Trophoblast cell (in vitro differentiated cells and primary cell): ENCODE measurements around the gene DNTTIP2. TPM values are rescaled to one million over a fixed set of nuclear protein-coding genes. Genes with fewer than 3 reads are reported as not detected.

ENCODE experiments used
- DNase-seq, 2 donors: peaks; one replicate each; pipeline ENCODE4 v3.0.0-alpha.2; 2016
- H2AFZ ChIP-seq: 2 replicates; pipeline ENCODE4 v1.6.1; 2013; ENCODE audit warnings: low read length, moderate library complexity, mild to moderate bottlenecking; ENCODE audit not compliant: insufficient read depth, poor library complexity
- H2AK5ac ChIP-seq: 2 replicates; pipeline ENCODE4 v1.6.1; 2013; ENCODE audit warnings: mild to moderate bottlenecking, low read length
- H2BK120ac ChIP-seq: 2 replicates; pipeline ENCODE4 v1.6.1; 2013; ENCODE audit warnings: low read length, mild to moderate bottlenecking, moderate library complexity; ENCODE audit not compliant: insufficient read depth, poor library complexity
- H2BK12ac ChIP-seq: 2 replicates; pipeline ENCODE4 v1.6.1; 2013; ENCODE audit warnings: mild to moderate bottlenecking, low read length, moderate library complexity
- H2BK5ac ChIP-seq: 2 replicates; pipeline ENCODE4 v1.6.1; 2013; ENCODE audit warnings: low read length, low read depth, moderate library complexity, mild to moderate bottlenecking; ENCODE audit not compliant: poor library complexity
- H3K14ac ChIP-seq: 2 replicates; pipeline ENCODE4 v1.6.1; 2013; ENCODE audit warnings: mild to moderate bottlenecking, low read length
- H3K18ac ChIP-seq: 2 replicates; pipeline ENCODE4 v1.6.1; 2013; ENCODE audit warnings: mild to moderate bottlenecking, low read length
- H3K23ac ChIP-seq: 2 replicates; pipeline ENCODE4 v1.6.1; 2013; ENCODE audit warnings: low read length
- H3K27ac ChIP-seq: 2 replicates; pipeline ENCODE4 v1.5.1; 2013; ENCODE audit warnings: low read depth, mild to moderate bottlenecking, inconsistent platforms, low read length, moderate library complexity
- H3K27me3 ChIP-seq: 2 replicates; pipeline ENCODE4 v1.6.1; 2013; ENCODE audit warnings: inconsistent platforms, mild to moderate bottlenecking, low read length, moderate library complexity; ENCODE audit not compliant: insufficient read depth
- H3K36me3 ChIP-seq, 2 experiments: 1 replicate in 1 of 2; 2 replicates in 1 of 2; pipeline ENCODE4 v1.6.1; 2013; ENCODE audit warnings: low read length in 2 of 2, mild to moderate bottlenecking in 2 of 2, moderate library complexity in 1 of 2; ENCODE audit not compliant: insufficient read depth in 2 of 2, control insufficient read depth in 1 of 2
- H3K4ac ChIP-seq: 2 replicates; pipeline ENCODE4 v1.6.1; 2013; ENCODE audit warnings: low read depth, mild to moderate bottlenecking, low read length, moderate library complexity
- H3K4me1 ChIP-seq, 2 experiments: 1 replicate in 1 of 2; 2 replicates in 1 of 2; pipeline ENCODE4 v1.6.1; 2013; ENCODE audit warnings: low read length in 2 of 2, mild to moderate bottlenecking in 2 of 2, moderate library complexity in 1 of 2; ENCODE audit not compliant: insufficient read depth in 2 of 2, control insufficient read depth in 1 of 2
- H3K4me2 ChIP-seq: 2 replicates; pipeline ENCODE4 v1.6.1; 2013; ENCODE audit warnings: inconsistent platforms, mild to moderate bottlenecking, low read length, moderate library complexity
- H3K4me3 ChIP-seq: 2 replicates; pipeline ENCODE4 v1.5.1; 2013; ENCODE audit warnings: mild to moderate bottlenecking, low read depth, low read length, inconsistent platforms
- H3K79me1 ChIP-seq: one replicate; pipeline ENCODE4 v1.6.1; 2013; ENCODE audit warnings: low read length
- H3K79me2 ChIP-seq: 2 replicates; pipeline ENCODE4 v1.6.1; 2013; ENCODE audit warnings: low read length, mild to moderate bottlenecking; ENCODE audit not compliant: control insufficient read depth, insufficient read depth, poor library complexity
- H3K9ac ChIP-seq: 2 replicates; pipeline ENCODE4 v1.6.1; 2013; ENCODE audit warnings: mild to moderate bottlenecking, low read length
- H3K9me3 ChIP-seq: 2 replicates; pipeline ENCODE4 v1.6.1; 2013; ENCODE audit warnings: low read depth, mild to moderate bottlenecking, control low read depth, inconsistent platforms, low read length; ENCODE audit not compliant: insufficient read depth
- H4K12ac ChIP-seq: 2 replicates; pipeline ENCODE4 v1.6.1; 2013; ENCODE audit warnings: low read depth, mild to moderate bottlenecking, low read length, moderate library complexity
- H4K8ac ChIP-seq: 2 replicates; pipeline ENCODE4 v1.6.1; 2013; ENCODE audit warnings: low read depth, mild to moderate bottlenecking, low read length, moderate library complexity
- H4K91ac ChIP-seq: one replicate; pipeline ENCODE4 v1.6.1; 2013; ENCODE audit warnings: low read depth, mild to moderate bottlenecking, low read length, moderate library complexity
- WGBS: extraction: QIAGEN DNeasy Blood & Tissue Kit; methylation state at CpG from one replicate; pipeline ENCODE4 v1.1.7; 2013; ENCODE audit warnings: missing lambda C conversion rate; ENCODE audit not compliant: insufficient read length, insufficient coverage; ENCODE audit errors: extremely low coverage; 5-methylcytosine and 5-hydroxymethylcytosine counted together
- polyA plus RNA-seq: library from polyadenylated mRNA; stranded (reverse); fragments of 200-250 nt; gene quantifications from 2 replicates; pipeline ENCODE4 v1.2.3, GENCODE V29; 2013

The DNTTIP2 gene, protein sequence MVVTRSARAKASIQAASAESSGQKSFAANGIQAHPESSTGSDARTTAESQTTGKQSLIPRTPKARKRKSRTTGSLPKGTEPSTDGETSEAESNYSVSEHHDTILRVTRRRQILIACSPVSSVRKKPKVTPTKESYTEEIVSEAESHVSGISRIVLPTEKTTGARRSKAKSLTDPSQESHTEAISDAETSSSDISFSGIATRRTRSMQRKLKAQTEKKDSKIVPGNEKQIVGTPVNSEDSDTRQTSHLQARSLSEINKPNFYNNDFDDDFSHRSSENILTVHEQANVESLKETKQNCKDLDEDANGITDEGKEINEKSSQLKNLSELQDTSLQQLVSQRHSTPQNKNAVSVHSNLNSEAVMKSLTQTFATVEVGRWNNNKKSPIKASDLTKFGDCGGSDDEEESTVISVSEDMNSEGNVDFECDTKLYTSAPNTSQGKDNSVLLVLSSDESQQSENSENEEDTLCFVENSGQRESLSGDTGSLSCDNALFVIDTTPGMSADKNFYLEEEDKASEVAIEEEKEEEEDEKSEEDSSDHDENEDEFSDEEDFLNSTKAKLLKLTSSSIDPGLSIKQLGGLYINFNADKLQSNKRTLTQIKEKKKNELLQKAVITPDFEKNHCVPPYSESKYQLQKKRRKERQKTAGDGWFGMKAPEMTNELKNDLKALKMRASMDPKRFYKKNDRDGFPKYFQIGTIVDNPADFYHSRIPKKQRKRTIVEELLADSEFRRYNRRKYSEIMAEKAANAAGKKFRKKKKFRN
- 93.8 and 103 TPM in 2 replicates for polyA plus RNA-seq

DNA sequence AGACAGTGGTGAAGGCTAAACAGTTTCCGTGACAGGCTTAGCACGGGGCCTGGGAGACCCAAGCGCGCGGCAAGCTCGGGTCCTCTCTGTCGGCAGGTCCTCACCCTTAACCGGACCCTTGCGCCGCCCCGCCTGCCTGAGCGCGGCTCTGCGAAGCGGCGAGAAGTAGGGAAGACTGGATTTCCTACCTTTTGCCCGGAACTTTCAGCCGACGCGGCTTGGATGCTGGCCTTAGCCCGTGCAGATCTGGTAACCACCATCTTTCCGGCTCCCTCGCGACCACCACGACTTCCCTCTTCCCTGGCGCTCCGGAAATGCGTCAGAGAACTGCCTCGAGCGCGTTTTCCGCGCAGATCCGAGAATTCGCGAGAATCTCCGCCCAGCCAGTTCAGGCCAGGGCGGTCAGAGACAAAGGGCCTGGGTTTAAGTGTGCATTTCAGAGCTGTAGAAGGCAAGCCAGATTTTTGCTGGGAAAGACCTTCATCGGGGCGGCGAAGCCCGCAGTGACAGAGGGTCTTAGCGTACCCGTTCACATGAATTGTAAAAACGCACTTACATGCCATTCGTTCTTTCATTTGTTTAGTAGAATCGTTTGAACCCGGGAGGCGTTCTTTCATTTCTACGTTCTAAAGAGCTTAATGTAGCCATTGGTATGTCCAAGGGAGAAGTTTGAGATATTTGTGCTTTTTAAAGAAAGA is at the start of gene DNTTIP2:
TSS of gene DNTTIP2 (minus strand) at position 318 of the 698 bp plus-strand sequence. CDS start at position 260, 58 bp downstream.
- peak; percentile 90 to 97 for DNase-seq
- Histone ChIP-seq H3K4me1 (peaks cover 3% of the 10 kb centered on the region in 2 experiments), H2BK5ac (peak within 1 kb of the TSS; percentile 60), H3K36me3 (peaks cover 4 to 16% of the 10 kb centered on the region in 2 experiments), H3K79me1 (peaks cover 5% of the 10 kb centered on the region), H2AFZ (peak within 1 kb of the TSS; percentile 48), H4K91ac (peak within 1 kb of the TSS; percentile 74), H3K27me3 (no peaks in the 10 kb centered on the region), H2BK120ac (peak within 1 kb of the TSS; percentile 13), H3K18ac (peak within 1 kb of the TSS; percentile 43), H3K4me2 (peak within 1 kb of the TSS; percentile 86), H2AK5ac (peak within 1 kb of the TSS; percentile 26), H3K79me2 (peaks cover 8% of the 10 kb centered on the region), H3K27ac (peak within 1 kb of the TSS; percentile 91), H2BK12ac (no peak within 1 kb of the TSS), H4K8ac (peak within 1 kb of the TSS; percentile 85), H3K9ac (peak within 1 kb of the TSS; percentile 98), H3K4ac (peak within 1 kb of the TSS; percentile 95), H3K9me3 (no peaks in the 10 kb centered on the region), H4K12ac (peak within 1 kb of the TSS; percentile 93), H3K4me3 (peak within 1 kb of the TSS; percentile 98), H3K23ac (no peak within 1 kb of the TSS), H3K14ac (peak within 1 kb of the TSS; percentile 78)
- WGBS = no CpG with 5 or more reads among the region's 50 CpGs

DNA sequence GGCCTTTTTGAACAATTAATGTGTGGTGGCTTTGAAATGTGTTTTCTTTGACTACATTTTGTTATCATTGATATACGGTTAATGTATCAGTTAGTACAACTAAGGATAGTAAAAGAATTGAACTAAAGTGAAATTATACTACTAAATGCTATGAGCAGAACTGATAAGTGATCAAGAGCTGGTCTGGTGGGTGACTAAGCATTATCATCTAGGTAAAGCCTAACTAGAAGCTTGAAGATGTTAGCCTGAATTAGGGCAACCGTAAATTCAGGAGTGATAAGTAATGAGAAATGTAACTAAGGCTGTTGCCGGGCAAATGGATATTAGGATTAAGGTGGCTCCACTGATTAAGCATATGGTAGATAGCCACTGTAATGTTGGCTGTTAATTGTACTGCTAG is 46.2 kb upstream of the DNTTIP2 start:
- Histone ChIP-seq H3K4me2 (no peak overlapping the region), H3K79me2 (no peaks in the 10 kb centered on the region), H4K8ac (no peak overlapping the region), H2BK120ac (no peak overlapping the region), H4K91ac (no peak overlapping the region), H3K4ac (no peak overlapping the region), H2AK5ac (no peak overlapping the region), H3K27me3 (no peaks in the 10 kb centered on the region), H3K18ac (no peak overlapping the region), H2AFZ (no peak overlapping the region), H2BK12ac (no peak overlapping the region), H3K4me3 (no peak overlapping the region), H4K12ac (no peak overlapping the region), H2BK5ac (no peak overlapping the region), H3K36me3 (peaks cover 0 to 2% of the 10 kb centered on the region in 2 experiments), H3K4me1 (no peaks in the 10 kb centered on the region), H3K9ac (no peak overlapping the region), H3K14ac (no peak overlapping the region), H3K27ac (no peak overlapping the region), H3K79me1 (no peaks in the 10 kb centered on the region), H3K9me3 (no peaks in the 10 kb centered on the region), H3K23ac (no peak overlapping the region)
- no peak for DNase-seq
- no CpG with 5 or more reads among the region's 3 CpGs for WGBS

DNA sequence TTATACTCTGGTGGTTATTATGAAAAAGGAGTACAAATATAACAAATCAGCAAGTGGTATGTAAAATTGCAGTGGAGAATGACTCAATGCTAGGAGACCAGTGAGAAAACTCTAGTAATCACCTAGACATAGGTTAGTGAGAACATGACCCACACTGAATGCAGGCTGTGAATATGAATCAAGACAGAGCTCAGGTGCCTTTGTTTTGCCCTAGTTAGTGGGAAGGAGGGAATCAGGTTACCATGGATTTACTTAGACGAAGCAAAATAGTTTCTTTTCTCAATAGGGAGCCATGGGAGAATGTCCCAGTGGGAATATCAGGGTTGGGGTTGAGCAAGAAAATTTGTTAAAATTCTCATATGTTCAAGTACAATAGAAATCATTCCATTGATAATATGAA is 40.8 kb upstream of the DNTTIP2 start:
- no peak overlapping the region for H4K8ac ChIP-seq
- H2BK5ac ChIP-seq = no peak overlapping the region
- H4K12ac ChIP-seq = no peak overlapping the region
- no peaks in the 10 kb centered on the region for H3K79me1 ChIP-seq
- H2BK12ac ChIP-seq = no peak overlapping the region
- H3K9me3 ChIP-seq = peaks cover 5% of the 10 kb centered on the region
- no peak overlapping the region for H2AK5ac ChIP-seq
- no peak overlapping the region for H3K4ac ChIP-seq
- H3K4me1 ChIP-seq = no peaks in the 10 kb centered on the region
- no peak overlapping the region for H3K4me3 ChIP-seq
- peaks cover 2 to 3% of the 10 kb centered on the region in 2 experiments for H3K36me3 ChIP-seq
- H3K27me3 ChIP-seq = no peaks in the 10 kb centered on the region
- H3K4me2 ChIP-seq = no peak overlapping the region
- no peak overlapping the region for H2BK120ac ChIP-seq
- no peak overlapping the region for H3K27ac ChIP-seq
- no peak overlapping the region for H3K23ac ChIP-seq
- DNase-seq = no peak
- no CpG with 5 or more reads among the region's 1 CpG for WGBS
- no peak overlapping the region for H2AFZ ChIP-seq
- H3K9ac ChIP-seq = no peak overlapping the region
- H3K79me2 ChIP-seq = no peaks in the 10 kb centered on the region
- H3K14ac ChIP-seq = no peak overlapping the region
- H4K91ac ChIP-seq = no peak overlapping the region
- H3K18ac ChIP-seq = no peak overlapping the region

DNA sequence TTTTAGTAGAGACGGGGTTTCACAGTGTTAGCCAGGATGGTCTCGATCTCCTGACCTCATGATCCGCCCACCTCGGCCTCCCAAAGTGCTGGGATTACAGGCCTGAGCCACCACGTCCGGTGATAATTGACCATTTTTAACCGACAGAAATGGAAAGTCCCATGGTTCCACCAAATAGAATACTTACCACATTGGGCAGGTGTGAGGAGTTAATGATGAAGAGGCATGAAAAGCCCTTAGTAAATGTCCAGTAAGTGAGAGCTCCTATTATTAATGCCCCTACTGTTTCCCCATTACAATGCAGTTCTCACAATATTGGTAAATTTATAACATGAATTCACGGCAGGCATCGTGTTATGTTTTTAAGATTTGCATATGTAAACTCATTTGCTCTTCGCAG is 38.3 kb upstream of the DNTTIP2 start:
- H4K91ac ChIP-seq = no peak overlapping the region
- no CpG with 5 or more reads among the region's 10 CpGs for WGBS
- DNase-seq = no peak

More for the DNA sequence above, 38.3 kb upstream of the DNTTIP2 start:
- Histone ChIP-seq H3K4me2 (no peak overlapping the region), H4K12ac (no peak overlapping the region), H2AFZ (no peak overlapping the region), H3K23ac (no peak overlapping the region), H3K36me3 (peaks cover 2 to 3% of the 10 kb centered on the region in 2 experiments), H3K79me1 (no peaks in the 10 kb centered on the region), H3K4me3 (no peak overlapping the region), H2BK12ac (no peak overlapping the region), H3K14ac (no peak overlapping the region), H2BK5ac (no peak overlapping the region), H3K27me3 (no peaks in the 10 kb centered on the region), H3K4ac (no peak overlapping the region), H3K79me2 (no peaks in the 10 kb centered on the region), H4K8ac (no peak overlapping the region), H2AK5ac (no peak overlapping the region), H2BK120ac (no peak overlapping the region), H3K27ac (no peak overlapping the region), H3K4me1 (no peaks in the 10 kb centered on the region), H3K9ac (no peak overlapping the region), H3K9me3 (peaks cover 5% of the 10 kb centered on the region), H3K18ac (no peak overlapping the region)
